Renal cortical epithelial cell (primary cell): Measurements from ENCODE around the gene CDH4. TPM values are rescaled to one million over a fixed set of nuclear protein-coding genes. Genes with fewer than 3 reads are reported as not detected.
"Not testable (repeated sequence)": the region's sequence is repeated elsewhere in the genome, so short reads cannot be mapped to it uniquely, and the experiment has no call there.

Experiments used
- DNase-seq: peaks from one replicate; pipeline ENCODE4 v3.0.0-alpha.2; 2011; ENCODE audit warnings: low read depth
- total RNA-seq: library from RNA; depleted of rRNA; stranded (reverse); fragments of >200 nt; gene quantifications from 2 replicates; pipeline ENCODE4 v1.2.3, GENCODE V29; 2014

The CDH4 gene
- total RNA-seq, 1 donor from 2014 or later = 6.4 TPM

DNA sequence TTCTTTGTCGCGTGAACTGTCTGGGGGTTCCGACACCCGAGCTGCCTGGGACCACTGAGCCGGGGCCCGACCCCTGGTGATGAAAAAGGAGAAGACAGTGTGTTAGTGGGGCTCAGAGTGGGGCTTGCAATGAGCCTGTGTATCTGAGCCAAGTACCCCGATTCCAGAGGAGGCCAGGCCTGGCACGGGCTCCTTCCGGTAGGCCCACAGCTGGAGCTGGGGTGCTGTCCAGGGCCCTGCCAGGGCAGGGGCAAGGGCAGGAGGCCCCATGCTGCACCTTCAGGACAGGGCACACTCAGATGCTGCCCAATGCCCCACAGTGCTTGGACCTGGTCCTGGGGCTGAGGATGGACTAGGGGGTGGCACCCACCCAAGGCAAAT, 724.2 kb downstream of the CDH4 start:
- no peak for DNase-seq

DNA sequence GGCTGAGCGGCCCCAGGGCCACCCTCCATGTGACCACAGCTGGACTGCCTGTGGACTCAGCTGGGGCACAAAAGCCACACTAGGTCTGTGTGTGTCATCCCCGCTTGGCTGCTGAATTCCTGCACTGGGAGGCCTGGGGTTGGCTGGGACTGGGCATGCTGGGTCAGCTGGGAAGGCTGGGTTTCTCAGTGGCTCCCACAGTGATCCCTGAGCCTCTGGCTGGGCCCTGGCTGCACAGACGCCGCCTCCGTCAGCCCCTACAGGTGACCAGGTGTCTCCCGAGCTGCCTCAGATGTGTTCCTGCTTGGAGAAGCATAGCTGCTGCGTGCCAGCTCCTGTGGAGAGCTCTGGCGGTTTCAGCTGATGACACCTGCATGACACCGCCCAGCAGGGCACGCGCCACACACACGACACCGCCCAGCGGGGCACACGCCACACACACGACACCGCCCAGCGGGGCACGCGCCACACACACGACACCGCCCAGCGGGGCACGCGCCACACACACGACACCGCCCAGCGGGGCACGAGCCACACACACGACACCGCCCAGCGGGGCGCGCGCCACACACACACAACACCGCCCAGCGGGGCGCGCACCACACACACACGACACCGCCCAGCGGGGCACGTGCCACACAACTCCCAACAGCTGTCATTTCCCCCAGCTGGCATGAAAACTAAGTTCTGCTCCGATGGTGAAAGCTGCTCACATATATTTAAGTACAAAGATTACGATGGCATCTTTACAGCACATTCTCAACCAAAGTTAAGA, 724.8 kb downstream of the CDH4 start:
- no peak for DNase-seq

DNA sequence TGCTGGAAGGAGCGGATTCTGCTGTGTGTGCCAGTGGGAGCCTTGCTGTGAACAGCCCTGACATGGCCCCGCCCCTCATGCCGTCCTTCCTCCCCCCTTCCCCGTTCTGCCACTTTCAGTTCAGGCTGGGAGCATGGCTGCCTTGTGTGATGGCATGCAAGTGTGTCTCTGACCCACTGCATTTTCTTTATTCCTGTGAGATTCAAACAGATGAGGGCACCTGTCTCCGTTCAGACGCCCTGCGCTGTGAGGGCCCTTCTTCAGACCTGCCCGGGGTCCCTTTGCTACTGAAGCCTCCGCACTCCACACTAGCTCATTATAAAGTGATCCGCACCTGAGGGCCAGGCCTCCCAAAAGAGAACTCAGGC, 725.3 kb downstream of the CDH4 start:
- no peak for DNase-seq

DNA sequence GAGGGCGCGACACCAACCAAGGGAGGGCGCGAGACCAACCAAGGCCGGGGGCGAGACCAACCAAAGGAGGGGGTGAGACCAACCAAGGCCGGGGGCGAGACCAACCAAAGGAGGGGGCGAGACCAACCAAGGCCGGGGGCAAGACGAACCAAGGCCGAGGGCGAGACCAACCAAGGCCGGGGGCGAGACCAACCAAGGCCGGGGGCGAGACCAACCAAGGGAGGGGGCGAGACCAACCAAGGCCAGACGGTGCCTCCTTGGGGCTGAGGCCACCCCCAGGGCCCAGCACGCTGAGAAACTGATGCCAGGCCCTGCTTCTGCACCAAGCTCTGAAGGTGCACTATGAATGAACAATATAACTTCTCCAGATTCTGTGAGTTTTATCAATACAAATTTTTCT, 726.4 kb downstream of the CDH4 start:
- DNase-seq = no peak

DNA sequence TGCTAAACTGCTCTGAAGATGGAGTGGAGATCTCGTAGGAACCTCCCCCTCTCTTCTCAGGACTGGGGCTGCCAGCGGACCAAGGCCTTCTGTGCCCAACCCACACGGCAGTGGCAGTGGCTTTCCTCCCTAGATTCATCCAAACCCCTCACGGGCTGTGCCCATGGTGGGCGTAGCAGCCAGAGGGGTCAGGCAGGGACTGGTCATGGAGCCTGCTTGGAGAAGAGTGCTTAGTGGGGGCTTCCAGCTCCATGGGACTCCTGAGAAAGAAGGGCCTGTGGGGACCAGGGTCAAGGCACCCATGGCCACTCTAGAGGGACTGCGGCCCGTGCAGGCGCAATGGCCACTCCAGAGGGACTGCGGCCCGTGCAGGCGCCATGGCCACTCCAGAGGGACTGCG, 727.0 kb downstream of the CDH4 start:
- no peak for DNase-seq

DNA sequence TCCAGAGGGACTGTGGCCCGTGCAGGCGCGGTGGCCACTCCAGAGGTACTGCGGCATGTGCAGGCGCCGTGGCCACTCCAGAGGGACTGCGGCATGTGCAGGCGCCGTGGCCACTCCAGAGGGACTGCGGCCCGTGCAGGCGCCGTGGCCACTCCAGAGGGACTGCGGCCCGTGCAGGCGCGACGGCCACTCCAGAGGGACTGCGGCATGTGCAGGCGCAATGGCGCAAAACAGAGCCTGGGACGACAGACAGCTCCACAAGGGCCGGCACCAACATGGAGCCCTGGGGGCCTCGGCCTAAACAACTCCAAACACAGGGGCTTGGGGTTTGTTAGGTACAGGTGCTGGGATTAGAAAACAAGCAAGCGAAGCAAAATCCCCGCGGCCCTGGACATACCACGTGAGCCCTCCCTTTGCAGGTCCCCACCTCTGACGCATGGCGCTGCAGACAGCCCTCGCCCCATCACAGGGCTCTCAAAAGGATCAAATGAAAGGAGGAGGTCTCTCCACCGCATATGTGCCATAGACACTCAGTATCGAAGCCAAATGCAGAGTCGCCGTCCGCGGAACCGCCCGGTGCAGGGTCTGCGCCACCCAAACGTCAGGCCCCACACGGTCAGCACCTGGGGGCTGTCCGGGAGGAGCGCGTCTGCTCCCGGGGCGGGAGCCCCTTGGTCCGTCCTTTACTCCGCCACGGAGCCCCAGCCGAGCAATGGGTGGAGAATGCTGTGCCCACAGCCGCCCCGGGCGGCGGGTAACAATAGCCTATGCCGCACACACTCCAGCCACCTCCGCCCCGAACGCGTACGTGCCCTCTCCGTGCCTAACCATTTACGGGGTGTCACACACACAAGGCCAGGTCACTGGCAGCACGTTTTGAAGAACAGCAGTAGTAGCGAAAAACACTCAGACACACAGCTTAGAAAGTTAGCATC, 727.9 kb downstream of the CDH4 start:
- no peak for DNase-seq

DNA sequence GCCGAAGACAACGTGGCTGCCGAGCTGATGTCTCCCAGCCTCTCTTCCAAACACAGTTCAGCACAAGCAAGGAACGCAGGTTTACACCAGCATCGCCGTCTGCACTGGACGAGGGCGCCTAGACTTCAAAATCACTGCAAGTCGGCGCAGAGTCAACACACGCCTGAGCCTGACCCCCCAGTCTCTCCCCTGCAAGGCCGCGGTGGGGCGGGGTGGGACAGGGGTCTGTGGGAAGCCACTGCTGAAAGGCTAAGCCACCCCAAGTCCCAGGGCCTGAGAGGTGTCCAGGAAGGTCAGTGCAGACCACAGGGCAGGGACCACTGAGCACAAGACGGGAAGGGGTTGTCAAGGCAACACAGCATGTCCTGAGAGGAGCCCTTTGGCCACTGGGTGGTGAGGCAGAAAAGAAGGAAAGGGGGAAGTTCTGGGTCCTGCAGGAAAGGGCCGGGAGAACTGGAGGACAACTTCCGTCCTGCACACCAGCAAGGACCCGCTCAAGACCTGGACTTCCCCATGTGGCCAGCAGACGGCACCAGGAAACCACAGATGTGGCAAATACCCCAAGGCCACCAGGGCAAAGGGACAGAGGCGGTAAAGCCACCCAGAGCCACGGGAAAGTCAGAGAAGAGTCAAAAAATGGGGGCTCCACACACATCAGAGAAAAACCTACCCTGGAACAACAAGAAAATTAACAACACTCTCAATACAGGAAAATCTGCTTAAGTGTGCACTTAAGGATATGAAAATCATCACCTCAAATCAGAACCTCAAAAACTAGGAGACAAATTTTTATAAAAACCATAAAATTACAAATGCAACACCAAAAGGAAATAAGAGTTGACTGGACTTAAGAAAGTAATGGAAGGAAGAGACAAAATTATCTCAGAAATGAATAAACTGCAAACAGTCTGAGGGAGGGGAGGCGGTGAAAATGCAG, 728.9 kb downstream of the CDH4 start:
- DNase-seq = peak; percentile 2

DNA sequence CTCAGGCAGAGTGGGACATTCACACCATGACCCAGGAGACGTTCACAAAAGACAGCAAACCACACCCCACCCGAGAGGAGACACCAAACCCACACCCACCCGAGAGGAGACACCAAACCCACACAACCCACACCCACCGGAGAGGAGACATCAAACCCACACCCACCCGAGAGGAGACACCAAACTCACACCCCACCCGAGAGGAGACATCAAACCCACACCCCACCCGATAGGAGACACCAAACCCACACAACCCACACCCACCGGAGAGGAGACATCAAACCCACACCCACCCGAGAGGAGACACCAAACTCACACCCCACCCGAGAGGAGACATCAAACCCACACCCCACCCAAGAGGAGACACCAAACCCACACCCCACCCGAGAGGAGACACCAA, 729.6 kb downstream of the CDH4 start:
- DNase-seq = not testable (repeated sequence)

DNA sequence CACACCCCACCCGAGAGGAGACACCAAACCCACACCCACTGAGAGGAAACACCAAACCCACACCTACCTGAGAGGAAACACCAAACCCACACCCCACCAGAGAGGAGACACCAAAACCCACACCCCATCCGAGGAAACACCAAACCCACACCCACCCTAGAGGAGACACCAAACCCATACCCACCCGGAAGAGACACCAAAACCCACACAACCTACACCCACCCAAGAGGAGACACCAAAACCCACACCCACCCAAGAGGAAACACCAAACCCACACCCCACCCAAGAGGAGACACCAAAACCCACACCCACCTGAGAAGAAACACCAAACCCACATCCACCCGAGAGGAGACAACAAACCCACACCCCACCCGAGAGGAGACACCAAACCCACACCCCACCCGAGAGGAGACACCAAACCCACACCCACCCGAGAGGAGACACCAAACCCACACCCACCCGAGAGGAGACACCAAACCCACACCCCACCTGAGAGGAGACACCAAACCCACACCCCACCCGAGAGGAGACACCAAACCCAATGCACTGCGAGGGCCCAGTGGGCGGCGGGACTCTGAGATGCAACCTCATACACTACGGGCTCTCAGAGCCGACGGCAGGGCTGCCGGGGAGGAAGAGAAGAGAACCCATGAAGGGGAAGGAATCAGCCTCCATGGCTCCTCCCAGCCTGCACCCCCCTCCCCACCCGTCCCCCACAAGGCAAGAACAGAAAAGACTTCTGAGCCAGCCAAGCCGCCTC, 730.3 kb downstream of the CDH4 start:
- DNase-seq = no peak

DNA sequence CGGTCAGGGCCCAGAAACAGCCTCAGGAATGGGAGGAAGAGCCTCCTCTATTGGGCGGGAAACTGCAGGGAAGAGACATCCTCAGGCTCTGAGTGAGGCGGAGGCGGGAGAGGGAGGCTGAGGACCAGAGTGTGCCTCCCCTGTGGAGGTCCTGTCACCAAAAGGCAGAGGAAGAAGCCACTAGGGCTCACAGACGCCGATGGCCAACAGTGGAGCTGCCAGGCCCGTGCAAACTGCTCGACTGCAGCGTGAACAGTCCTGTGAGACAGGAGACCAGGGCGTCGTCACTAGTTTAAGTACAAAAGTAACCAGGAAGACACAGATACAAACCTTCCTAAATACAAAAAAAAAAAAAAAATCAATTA, 730.9 kb downstream of the CDH4 start:
- no peak for DNase-seq

DNA sequence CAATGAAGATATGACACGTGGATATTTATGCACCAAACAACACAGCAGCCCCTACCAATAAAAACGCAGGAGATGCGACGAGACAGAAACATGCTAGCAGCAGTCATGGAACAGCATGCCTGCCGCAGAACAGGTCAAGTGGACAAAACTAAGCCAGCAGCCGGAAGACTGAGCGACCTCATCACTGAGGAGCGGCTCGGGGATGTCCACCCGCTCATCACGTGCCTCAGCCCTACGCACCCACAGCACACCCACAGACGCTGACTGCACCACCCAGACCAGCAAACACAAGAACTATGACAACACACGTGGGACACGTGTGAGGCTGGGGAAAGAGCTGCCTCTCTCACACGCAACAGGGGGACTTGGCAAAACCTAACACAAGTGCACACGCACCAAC, 731.9 kb downstream of the CDH4 start:
- DNase-seq = no peak

DNA sequence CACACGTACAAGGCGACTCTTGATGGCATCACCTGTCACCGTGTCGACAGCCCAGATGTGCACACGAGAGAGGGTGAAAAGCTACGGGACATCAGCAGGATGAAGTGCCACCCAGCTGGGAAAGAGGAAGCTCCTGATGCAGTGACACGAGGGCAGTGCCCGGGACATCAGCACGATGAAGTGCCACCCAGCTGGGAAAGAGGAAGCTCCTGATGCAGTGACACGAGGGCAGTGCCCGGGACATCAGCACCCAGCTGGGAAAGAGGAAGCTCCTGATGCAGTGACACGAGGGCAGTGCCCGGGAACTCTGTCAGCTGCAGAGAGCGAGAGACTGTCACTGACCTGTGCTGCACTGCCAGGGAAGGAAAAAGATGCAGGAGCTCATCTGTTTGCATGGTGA, 732.4 kb downstream of the CDH4 start:
- DNase-seq = not testable (repeated sequence)

DNA sequence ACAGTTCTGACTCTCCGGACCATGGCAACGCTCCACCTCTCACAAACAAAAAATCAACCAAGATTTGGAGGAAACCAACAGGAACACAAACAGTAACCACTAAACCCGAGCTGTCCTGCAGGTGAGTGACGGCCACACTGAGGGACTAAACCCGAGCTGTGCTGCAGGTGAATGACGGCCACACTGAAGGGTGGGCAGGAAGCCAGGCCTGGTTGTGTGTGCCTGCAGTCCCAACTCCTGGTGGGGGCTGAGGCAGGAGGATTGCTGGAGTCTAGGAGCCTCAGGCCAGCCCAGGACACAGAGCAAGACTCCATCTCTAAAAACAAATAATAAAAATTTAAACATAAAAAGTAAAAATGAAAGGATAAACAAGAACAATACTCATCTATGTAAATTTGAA, 733.0 kb downstream of the CDH4 start:
- no peak for DNase-seq

DNA sequence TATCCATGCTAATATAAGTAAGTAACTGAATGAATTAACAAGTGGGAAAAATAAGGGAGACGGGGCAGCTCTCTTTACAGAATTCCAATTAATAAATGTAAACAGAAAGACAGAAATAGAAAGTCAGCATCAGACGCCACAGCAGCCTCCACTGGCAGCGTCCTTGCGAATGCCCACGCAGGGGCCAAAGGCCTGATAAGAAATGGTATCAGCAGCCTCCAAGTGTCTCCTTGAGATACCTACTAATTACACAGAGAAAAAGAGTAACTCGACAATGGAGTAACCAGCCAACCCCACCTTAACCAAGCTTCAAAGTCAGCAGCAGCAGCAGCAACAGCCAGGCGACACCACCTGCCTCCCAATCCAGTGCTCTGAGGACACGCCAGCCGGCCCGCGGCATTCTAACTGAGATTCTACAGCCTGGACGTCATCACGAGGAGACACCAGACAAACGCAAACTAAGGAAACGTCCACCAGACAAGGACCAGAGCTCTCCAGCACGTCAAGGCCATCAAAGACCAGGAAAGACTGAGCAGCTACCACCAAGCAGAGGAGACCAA, 734.8 kb downstream of the CDH4 start:
- no peak for DNase-seq

DNA sequence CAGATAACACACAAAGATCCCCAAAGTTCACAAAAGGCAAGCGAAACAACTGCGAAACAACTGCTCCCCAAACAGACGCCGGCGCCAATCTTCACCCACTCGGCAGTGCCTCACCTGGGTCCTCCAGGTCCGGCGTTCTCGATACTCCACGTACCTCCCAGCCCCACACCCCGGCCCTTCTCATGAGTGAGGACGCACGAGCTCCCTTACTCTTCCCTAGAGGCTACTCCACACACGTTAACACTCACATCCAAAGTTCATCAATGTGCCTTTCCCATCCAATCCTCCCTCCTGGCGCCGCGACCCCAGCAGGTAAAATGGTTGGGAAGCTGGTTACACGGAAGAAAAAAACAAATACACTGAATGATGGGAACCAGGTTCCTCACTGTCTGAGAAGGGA, 736.6 kb downstream of the CDH4 start:
- no peak for DNase-seq

DNA sequence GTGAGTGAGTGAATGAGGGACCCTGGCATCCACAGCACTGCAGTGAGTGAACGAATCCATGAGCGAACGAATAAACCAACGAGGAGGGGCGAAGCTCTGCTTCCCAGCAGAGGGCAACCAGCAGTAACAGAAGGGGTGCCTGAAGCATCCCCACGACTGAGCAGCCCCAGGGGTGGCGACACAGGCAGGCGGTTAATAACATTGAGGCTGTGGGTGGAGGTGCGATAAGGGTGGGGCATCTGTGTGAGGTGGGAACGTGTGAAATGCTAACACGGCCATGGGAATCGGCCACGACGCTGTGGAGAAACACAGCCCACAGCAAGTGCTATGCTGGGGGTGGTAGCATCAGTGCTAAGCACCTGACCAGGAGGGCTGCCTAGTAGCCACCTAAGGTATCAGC, 737.7 kb downstream of the CDH4 start:
- DNase-seq = no peak
